Progenitor cell of endocrine pancreas (in vitro differentiated cells): ENCODE measurements around the gene SATB1. TPM values are rescaled to one million over a fixed set of nuclear protein-coding genes. Genes with fewer than 3 reads are reported as not detected.

ENCODE experiments used
- DNase-seq: peaks from one replicate; pipeline ENCODE4 v3.0.0; 2021; ENCODE audit warnings: low spot score; ENCODE audit not compliant: unreplicated experiment
- H3K27ac Mint-ChIP-seq: 2 replicates; pipeline ENCODE4 v1.8.0; 2021; ENCODE audit warnings: mild to moderate bottlenecking, moderate library complexity, mixed read lengths
- H3K27me3 Mint-ChIP-seq: 2 replicates; pipeline ENCODE4 v1.8.0; 2021; ENCODE audit warnings: mixed read lengths
- H3K36me3 Mint-ChIP-seq: 2 replicates; pipeline ENCODE4 v1.8.0; 2022; ENCODE audit warnings: mixed read lengths; ENCODE audit not compliant: insufficient read depth
- H3K4me1 Mint-ChIP-seq: 2 replicates; pipeline ENCODE4 v1.8.0; 2021; ENCODE audit warnings: low read depth, mixed read lengths
- H3K4me3 Mint-ChIP-seq: 2 replicates; pipeline ENCODE4 v1.8.0; 2021; ENCODE audit warnings: low read depth, mild to moderate bottlenecking, moderate library complexity, mixed read lengths
- H3K9me3 Mint-ChIP-seq: 2 replicates; pipeline ENCODE4 v1.8.0; 2021; ENCODE audit warnings: low read depth, mixed read lengths
- CTCF ChIP-seq: fragments of 200-600 bp; sonication (generic); IDR thresholded peaks from one replicate; pipeline ENCODE4 v1.5.0; 2021; ENCODE audit warnings: antibody characterized with exemption, mild to moderate bottlenecking; ENCODE audit not compliant: unreplicated experiment
- long read RNA-seq: library from polyadenylated mRNA; unstranded; transcript quantifications from one replicate; pipeline ENCODE4 v2.0.0, GENCODE V29; 2020
- total RNA-seq: library from RNA; stranded (reverse); gene quantifications from 2 replicates; pipeline ENCODE4 v1.2.1, GENCODE V29; 2021

Gene SATB1
- total RNA-seq = 58.3 and 65.6 TPM in 2 replicates
- long read RNA-seq, full-length matches to known transcripts = 14 of 50 reads
- long read RNA-seq, partial matches to known transcripts = 24 of 50 reads
- long read RNA-seq, other reads (novel, unspliced or antisense) = 12 of 50 reads

GRCh38 chr3:18424729-18425640 is at the start of gene SATB1:
Gene SATB1, minus strand, starts transcription at chr3:18425339. Its CDS starts 4,372 bp downstream, at chr3:18420967.
- peaks cover 29% of the 10 kb centered on the region for H3K4me1 Mint-ChIP-seq
- no peaks in the 10 kb centered on the region for H3K27me3 Mint-ChIP-seq
- H3K9me3 Mint-ChIP-seq = no peaks in the 10 kb centered on the region
- H3K36me3 Mint-ChIP-seq = peaks cover 7% of the 10 kb centered on the region
- peak within 1 kb of the TSS; percentile 85 for H3K4me3 Mint-ChIP-seq
- peak; percentile 75 for DNase-seq
- peak within 1 kb of the TSS; percentile 98 for H3K27ac Mint-ChIP-seq
- no peak for TF ChIP-seq CTCF

- DNase-seq = no peak
- Mint-ChIP-seq H3K4me1 (peaks cover 25% of the 10 kb centered on the region), H3K27ac (no peak overlapping the region), H3K27me3 (no peaks in the 10 kb centered on the region), H3K9me3 (peaks cover 3% of the 10 kb centered on the region), H3K36me3 (no peaks in the 10 kb centered on the region), H3K4me3 (no peak overlapping the region)
- TF ChIP-seq CTCF = no peak
Measured at GRCh38 chr3:18474202-18474601, 49.1 kb upstream of the SATB1 start.

- DNase-seq = no peak
- Mint-ChIP-seq H3K36me3 (peaks cover 14% of the 10 kb centered on the region), H3K4me1 (peaks cover 32% of the 10 kb centered on the region), H3K27me3 (no peaks in the 10 kb centered on the region), H3K27ac (no peak overlapping the region), H3K9me3 (no peaks in the 10 kb centered on the region), H3K4me3 (no peak overlapping the region)
- no peak for TF ChIP-seq CTCF
Measured at GRCh38 chr3:18469775-18470174, 44.6 kb upstream of the SATB1 start.

GRCh38 chr3:18466136-18466535 is 41.0 kb upstream of the SATB1 start:
- no peak overlapping the region for H3K4me3 Mint-ChIP-seq

More at GRCh38 chr3:18466136-18466535, 41.0 kb upstream of the SATB1 start:
- Mint-ChIP-seq H3K36me3 (peaks cover 16% of the 10 kb centered on the region), H3K27ac (no peak overlapping the region), H3K4me1 (peaks cover 24% of the 10 kb centered on the region), H3K27me3 (no peaks in the 10 kb centered on the region), H3K9me3 (peaks cover 4% of the 10 kb centered on the region)
- TF ChIP-seq CTCF = no peak
- DNase-seq = no peak
